Transverse colon (tissue), 3 donors: ENCODE data around the gene PADI4.

ENCODE experiments used
- CTCF ChIP-seq, 5 experiments: fragments of 200-600 bp in 3 of 5; fragments of 450-650 bp in 2 of 5; sonication (generic) in 3 of 5; IDR thresholded peaks; 1 replicate in 2 of 5; 2 replicates in 3 of 5; pipeline ENCODE4 v1.5.1; 2016 to 2017; ENCODE audit warnings: antibody characterized with exemption in 5 of 5, inconsistent platforms in 3 of 5, mild to moderate bottlenecking in 2 of 5, moderate library complexity in 1 of 5
- POLR2A ChIP-seq: fragments of 450-650 bp; IDR thresholded peaks from one replicate; pipeline ENCODE4 v1.6.1; 2016; ENCODE audit warnings: antibody characterized with exemption, mild to moderate bottlenecking, moderate library complexity

GRCh38 chr1:17405898-17406759, 98.1 kb downstream of the PADI4 start:
- no peak for TF ChIP-seq POLR2A
- peak; percentile 55 to 75 (median 65) for TF ChIP-seq CTCF (IDR thresholded peaks at IDR 0.05)
